Measurements from ENCODE around the gene TRIM69. TPM values are rescaled to one million over a fixed set of nuclear protein-coding genes. Genes with fewer than 3 reads are reported as not detected.
"Not testable (repeated sequence)": the region's sequence is repeated elsewhere in the genome, so short reads cannot be mapped to it uniquely, and the experiment has no call there.

TRIM69 gene
- total RNA-seq, 1 donor from 2014 or later: 12.1 TPM

DNA sequence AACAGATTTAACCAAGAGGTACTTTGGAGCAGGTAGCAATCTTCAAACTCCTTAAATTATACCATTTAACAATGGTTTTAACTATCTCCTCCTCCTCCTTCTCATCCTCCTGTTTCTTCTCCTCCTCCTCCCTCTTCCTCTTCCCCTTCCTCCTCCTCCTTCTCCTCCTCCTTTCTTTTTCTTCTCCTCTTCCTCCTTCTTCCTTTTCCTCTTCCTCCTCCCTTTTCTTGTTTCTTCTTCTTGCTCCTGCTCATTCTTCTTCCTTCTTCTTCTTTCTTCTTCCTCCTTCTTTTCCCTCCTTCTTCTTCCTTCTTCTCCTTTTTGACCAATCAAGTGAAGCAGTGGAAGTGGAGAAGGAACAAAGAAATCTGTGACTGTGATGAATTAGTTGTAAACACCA is 39.3 kb upstream of the TRIM69 start:
- Mint-ChIP-seq H3K27me3 (no peaks in the 10 kb centered on the region), H3K4me1 (ENCODE audit: low read depth) (no peaks in the 10 kb centered on the region), H3K9me3 (ENCODE audit: low read depth) (peaks cover 7% of the 10 kb centered on the region), H3K36me3 (ENCODE audit: insufficient read depth) (no peaks in the 10 kb centered on the region), H3K27ac (no peak overlapping the region), H3K4me3 (ENCODE audit: low read depth) (no peak overlapping the region)
- TF ChIP-seq, protein P1, sequence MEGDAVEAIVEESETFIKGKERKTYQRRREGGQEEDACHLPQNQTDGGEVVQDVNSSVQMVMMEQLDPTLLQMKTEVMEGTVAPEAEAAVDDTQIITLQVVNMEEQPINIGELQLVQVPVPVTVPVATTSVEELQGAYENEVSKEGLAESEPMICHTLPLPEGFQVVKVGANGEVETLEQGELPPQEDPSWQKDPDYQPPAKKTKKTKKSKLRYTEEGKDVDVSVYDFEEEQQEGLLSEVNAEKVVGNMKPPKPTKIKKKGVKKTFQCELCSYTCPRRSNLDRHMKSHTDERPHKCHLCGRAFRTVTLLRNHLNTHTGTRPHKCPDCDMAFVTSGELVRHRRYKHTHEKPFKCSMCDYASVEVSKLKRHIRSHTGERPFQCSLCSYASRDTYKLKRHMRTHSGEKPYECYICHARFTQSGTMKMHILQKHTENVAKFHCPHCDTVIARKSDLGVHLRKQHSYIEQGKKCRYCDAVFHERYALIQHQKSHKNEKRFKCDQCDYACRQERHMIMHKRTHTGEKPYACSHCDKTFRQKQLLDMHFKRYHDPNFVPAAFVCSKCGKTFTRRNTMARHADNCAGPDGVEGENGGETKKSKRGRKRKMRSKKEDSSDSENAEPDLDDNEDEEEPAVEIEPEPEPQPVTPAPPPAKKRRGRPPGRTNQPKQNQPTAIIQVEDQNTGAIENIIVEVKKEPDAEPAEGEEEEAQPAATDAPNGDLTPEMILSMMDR (IDR thresholded peaks at IDR 0.05; ENCODE audit: unreplicated experiment): no peak
- DNase-seq (ENCODE audit: low spot score, unreplicated experiment): no peak

- DNase-seq (ENCODE audit: low spot score, unreplicated experiment): no peak
- no peaks in the 10 kb centered on the region for H3K27me3 Mint-ChIP-seq
- TF ChIP-seq, protein P1 (IDR thresholded peaks at IDR 0.05; ENCODE audit: unreplicated experiment): no peak
- no peak overlapping the region for H3K4me3 Mint-ChIP-seq (ENCODE audit: low read depth)
- H3K9me3 Mint-ChIP-seq (ENCODE audit: low read depth): peaks cover 19% of the 10 kb centered on the region
- no peak overlapping the region for H3K27ac Mint-ChIP-seq
- H3K36me3 Mint-ChIP-seq (ENCODE audit: insufficient read depth): peaks cover 2% of the 10 kb centered on the region
- no peaks in the 10 kb centered on the region for H3K4me1 Mint-ChIP-seq (ENCODE audit: low read depth)
These were observed 37.7 kb upstream of the TRIM69 start for GRCh38 chr15:44698641-44699040.

DNA sequence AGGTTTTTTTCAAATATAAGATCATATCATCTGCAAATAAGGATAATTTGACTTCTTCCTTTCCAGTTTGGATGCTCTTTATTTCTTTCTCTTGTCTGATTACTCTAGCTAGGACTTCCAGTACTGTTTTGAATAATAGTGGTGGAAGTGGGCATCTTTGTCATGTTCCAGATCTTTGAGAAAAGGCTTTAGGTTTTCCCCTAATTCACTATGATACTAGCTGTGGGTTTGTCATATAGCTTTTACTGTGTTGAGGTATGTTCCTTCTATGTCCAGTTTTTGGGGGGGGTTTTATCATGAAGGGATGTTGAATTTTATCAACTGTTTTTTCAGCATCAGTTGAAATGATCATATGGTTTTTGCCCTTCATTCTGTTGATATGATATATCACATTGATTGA is 35.7 kb upstream of the TRIM69 start:
- not testable (repeated sequence) for H3K4me3 Mint-ChIP-seq (ENCODE audit: low read depth); H3K27ac Mint-ChIP-seq; DNase-seq (ENCODE audit: low spot score, unreplicated experiment); H3K4me1 Mint-ChIP-seq (ENCODE audit: low read depth); H3K27me3 Mint-ChIP-seq; H3K36me3 Mint-ChIP-seq (ENCODE audit: insufficient read depth)
- H3K9me3 Mint-ChIP-seq (ENCODE audit: low read depth): peaks cover 25% of the 10 kb centered on the region

DNA sequence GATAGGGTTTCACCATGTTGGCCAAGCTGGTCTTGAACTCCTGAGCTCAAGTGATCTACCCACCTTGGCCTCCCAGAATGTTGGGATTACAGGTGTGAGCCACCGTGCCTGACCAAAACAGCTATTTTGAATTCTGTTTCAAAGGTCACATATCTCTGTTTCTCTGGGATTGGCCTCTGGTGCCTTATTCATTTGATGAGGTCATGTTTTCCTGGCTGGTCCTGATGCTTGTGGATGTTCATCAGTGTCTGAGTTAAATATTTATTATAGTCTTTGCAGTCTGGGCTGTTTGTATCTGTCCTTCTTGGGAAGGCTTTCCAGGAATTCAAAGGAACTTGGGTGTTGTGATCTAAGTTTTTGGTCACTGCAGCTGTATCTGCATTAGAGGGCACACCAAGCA is 30.3 kb upstream of the TRIM69 start:
- Mint-ChIP-seq H3K4me3 (ENCODE audit: low read depth) (no peak overlapping the region), H3K9me3 (ENCODE audit: low read depth) (peaks cover 22% of the 10 kb centered on the region), H3K4me1 (ENCODE audit: low read depth) (peaks cover under 1% of the 10 kb centered on the region), H3K27me3 (no peaks in the 10 kb centered on the region), H3K36me3 (ENCODE audit: insufficient read depth) (peaks cover 2% of the 10 kb centered on the region), H3K27ac (no peak overlapping the region)
- DNase-seq (ENCODE audit: low spot score, unreplicated experiment): no peak
- TF ChIP-seq, protein P1 (IDR thresholded peaks at IDR 0.05; ENCODE audit: unreplicated experiment): no peak

GRCh38 chr15:44706401-44706800 is 29.9 kb upstream of the TRIM69 start:
- TF ChIP-seq, protein P1 (IDR thresholded peaks at IDR 0.05; ENCODE audit: unreplicated experiment): no peak
- Mint-ChIP-seq H3K36me3 (ENCODE audit: insufficient read depth) (peaks cover 2% of the 10 kb centered on the region), H3K9me3 (ENCODE audit: low read depth) (peaks cover 22% of the 10 kb centered on the region), H3K27me3 (no peaks in the 10 kb centered on the region), H3K4me1 (ENCODE audit: low read depth) (peaks cover 1% of the 10 kb centered on the region), H3K27ac (no peak overlapping the region), H3K4me3 (ENCODE audit: low read depth) (no peak overlapping the region)
- no peak for DNase-seq (ENCODE audit: low spot score, unreplicated experiment)

DNA sequence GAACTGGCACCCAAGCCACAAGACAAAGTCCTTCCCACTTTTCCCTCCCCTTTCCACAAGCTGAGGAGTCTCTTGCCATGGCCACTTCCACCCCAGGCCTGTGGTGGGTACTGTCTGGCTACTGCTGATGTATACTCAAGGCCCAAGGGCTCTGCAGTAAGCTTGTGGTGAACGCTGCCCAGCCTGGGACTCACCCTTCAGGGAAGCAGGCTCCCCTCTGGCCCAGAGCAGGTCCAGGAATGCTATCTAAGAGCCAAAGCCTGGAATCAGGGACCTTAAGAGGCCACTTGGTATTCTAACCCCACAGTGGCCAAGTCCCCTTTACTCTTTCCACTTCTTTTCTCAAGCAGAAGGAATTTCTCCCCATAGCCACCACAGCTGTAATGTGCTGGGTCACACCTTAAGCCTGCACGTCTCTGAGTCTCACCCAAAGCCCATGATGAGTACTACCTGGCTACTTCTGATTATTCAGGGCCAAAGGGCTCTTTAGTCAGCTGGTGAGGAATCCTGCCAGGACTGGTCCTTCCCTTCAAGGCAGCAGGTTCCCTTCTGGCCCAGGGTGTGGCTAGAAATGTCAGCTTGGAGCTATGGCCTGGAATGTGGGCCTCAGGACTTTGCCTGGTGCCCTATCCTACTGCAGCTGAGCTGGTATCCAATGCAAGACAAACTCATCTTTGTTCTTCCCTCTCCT is 29.2 kb upstream of the TRIM69 start:
- TF ChIP-seq, protein P1 (IDR thresholded peaks at IDR 0.05; ENCODE audit: unreplicated experiment): no peak

More for the DNA sequence above, 29.2 kb upstream of the TRIM69 start:
- H3K36me3 Mint-ChIP-seq (ENCODE audit: insufficient read depth): peaks cover 2% of the 10 kb centered on the region
- no peak for DNase-seq (ENCODE audit: low spot score, unreplicated experiment)
- H3K9me3 Mint-ChIP-seq (ENCODE audit: low read depth): peaks cover 17% of the 10 kb centered on the region
- no peak overlapping the region for H3K27ac Mint-ChIP-seq
- H3K4me3 Mint-ChIP-seq (ENCODE audit: low read depth): no peak overlapping the region
- peaks cover 1% of the 10 kb centered on the region for H3K4me1 Mint-ChIP-seq (ENCODE audit: low read depth)
- H3K27me3 Mint-ChIP-seq: peaks cover under 1% of the 10 kb centered on the region
